T-helper 1 cell treated with Interleukin-12 subunit alpha and Interleukin-12 subunit beta and Interleukin-4 antibody, amounts not matched to agents 30 μg/mL and 1 μg/mL, for 36 hours (primary cell): ENCODE results near the gene TAS2R40.
"Not testable (repeated sequence)": the region's sequence is repeated elsewhere in the genome, so short reads cannot be mapped to it uniquely, and the experiment has no call there.

Source experiments
- H3K27ac Mint-ChIP-seq: one replicate; pipeline ENCODE4 v1.8.0; 2021; ENCODE audit warnings: mild to moderate bottlenecking, mixed read lengths
- H3K27me3 Mint-ChIP-seq: one replicate; pipeline ENCODE4 v1.8.0; 2021; ENCODE audit warnings: low read depth, mixed read lengths
- H3K36me3 Mint-ChIP-seq: one replicate; pipeline ENCODE4 v1.8.0; 2021; ENCODE audit warnings: low read depth, mixed read lengths
- H3K4me1 Mint-ChIP-seq: one replicate; pipeline ENCODE4 v1.8.0; 2021; ENCODE audit warnings: low read depth, mixed read lengths
- H3K4me3 Mint-ChIP-seq: one replicate; pipeline ENCODE4 v1.8.0; 2021; ENCODE audit warnings: mild to moderate bottlenecking, moderate library complexity, mixed read lengths
- H3K9me3 Mint-ChIP-seq: one replicate; pipeline ENCODE4 v1.8.0; 2021; ENCODE audit warnings: mixed read lengths

TAS2R40 gene

DNA sequence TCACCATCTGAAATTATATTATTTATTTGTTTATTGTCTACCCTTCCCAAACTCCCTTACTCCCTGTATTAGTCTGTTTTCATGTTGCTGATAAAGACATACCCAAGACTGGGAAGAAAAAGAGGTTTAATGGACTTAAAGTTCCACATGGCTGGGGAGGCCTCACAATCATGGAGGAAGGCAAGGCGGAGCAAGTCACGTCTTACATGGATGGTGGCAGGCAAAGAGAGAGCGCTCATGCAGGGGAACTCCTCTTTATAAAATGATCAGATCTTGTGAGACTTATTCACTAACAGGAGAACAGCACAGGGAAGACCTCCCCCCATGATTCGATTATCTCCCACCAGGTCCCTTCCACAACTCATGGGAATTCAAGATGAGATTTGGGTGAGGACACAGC lies 8.4 kb upstream of the TAS2R40 start:
- not testable (repeated sequence) for H3K27ac Mint-ChIP-seq, H3K9me3 Mint-ChIP-seq, H3K4me3 Mint-ChIP-seq, H3K4me1 Mint-ChIP-seq, H3K36me3 Mint-ChIP-seq
- peaks cover 13% of the 10 kb centered on the region for H3K27me3 Mint-ChIP-seq

DNA sequence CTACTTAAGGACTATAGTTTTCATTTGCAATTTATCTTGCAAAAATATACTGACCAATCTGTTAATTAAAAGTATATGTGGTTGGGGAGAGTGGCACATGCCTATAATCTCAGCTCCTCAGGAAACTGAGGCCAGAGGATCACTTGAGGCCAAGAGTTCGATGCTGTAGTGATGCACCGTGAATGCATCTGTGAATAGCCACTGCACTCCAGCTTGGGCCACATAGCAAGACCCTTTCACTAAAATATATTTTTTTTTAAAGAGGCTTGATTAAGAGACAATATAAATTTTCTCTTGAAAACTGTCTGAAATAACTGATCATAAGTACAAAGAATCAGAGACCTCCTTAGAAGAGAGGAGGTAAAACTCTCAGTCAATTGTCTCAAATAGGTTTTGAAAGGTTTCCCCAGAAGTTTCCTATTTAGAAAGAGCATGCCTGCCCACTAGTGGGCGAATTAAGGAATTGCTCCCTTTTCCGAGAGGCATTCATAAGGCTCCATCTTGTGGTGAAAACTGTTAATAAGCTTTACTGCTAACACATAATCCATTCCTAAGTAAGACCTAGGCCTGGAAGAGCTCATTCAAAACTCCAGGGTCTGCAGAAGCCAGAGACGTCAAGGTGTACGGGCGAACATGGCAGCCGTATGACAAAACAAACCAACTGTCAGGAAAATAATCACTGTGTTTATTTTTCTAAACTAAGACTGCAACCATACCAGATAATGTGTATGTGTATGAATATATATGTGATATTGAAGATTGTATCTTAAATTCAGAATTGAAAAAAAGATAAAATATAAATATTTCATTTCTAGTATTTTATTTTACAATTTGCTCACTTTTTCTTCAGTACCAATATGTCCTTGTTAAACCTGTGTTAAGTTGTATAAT lies 6.8 kb upstream of the TAS2R40 start:
- Mint-ChIP-seq H3K27ac (no peak overlapping the region), H3K36me3 (no peaks in the 10 kb centered on the region), H3K27me3 (peaks cover 22% of the 10 kb centered on the region), H3K9me3 (no peaks in the 10 kb centered on the region), H3K4me3 (no peak overlapping the region), H3K4me1 (no peaks in the 10 kb centered on the region)

DNA sequence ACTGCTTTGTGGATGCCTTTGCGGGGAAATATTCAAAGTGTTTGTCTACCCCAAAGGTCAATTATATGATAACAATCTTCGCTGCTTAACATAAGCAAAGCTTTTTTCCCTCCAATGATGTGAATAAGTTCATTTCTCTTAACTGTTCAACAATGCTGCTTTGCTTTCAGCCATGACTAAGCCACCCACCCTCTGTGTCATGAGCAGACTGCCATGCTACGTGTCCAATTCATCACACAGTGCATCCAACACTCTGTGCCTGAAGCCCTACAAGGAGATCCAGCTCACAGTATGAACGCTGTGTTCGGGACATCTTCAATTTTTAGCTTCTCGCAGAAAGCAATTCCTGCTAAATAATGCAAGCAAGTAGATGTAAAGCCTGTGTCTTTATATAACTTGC lies 5.7 kb upstream of the TAS2R40 start:
- no peak overlapping the region for H3K4me3 Mint-ChIP-seq
- peaks cover 22% of the 10 kb centered on the region for H3K27me3 Mint-ChIP-seq
- no peaks in the 10 kb centered on the region for H3K36me3 Mint-ChIP-seq
- H3K9me3 Mint-ChIP-seq: no peaks in the 10 kb centered on the region
- H3K27ac Mint-ChIP-seq: no peak overlapping the region
- no peaks in the 10 kb centered on the region for H3K4me1 Mint-ChIP-seq

DNA sequence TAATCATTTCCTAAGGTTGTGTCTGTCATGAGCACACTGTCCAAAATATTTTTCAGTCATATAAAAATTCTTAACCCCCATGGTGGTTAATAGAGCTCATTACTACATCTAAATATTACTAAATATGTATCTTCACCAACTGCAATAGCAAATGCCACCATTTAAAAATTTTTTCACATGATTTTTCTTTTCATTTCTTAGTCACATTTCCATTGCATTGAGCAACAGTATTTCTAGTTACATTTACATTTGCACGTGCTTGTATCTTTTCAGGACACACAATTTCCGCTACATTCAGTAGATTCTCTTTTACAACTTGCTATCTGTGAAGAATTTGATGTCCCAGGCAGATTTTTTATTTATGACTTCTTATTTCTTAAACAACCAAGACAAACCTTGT lies 5.2 kb upstream of the TAS2R40 start:
- H3K4me1 Mint-ChIP-seq: no peaks in the 10 kb centered on the region
- peaks cover 28% of the 10 kb centered on the region for H3K27me3 Mint-ChIP-seq
- H3K36me3 Mint-ChIP-seq: no peaks in the 10 kb centered on the region
- H3K4me3 Mint-ChIP-seq: no peak overlapping the region
- H3K27ac Mint-ChIP-seq: no peak overlapping the region
- H3K9me3 Mint-ChIP-seq: no peaks in the 10 kb centered on the region

DNA sequence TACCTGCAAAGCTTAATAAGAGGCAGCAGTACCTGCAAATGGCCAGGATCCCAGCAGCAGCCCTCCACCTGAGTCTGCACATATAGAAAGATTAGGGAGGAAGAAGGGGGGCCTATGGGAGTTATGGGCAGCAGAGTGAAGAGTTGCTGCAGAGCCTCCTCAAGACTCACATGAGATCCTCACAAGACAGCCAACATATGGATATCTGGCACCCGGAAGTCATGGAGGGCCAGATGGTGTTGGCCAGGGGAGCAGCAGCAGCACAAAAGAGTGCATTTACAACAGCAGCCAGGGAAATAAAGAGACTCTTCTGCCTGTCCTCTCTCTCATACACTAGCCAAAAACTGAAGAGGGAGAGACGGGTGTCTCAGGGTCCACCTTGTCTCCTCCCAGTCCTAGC lies 4.0 kb upstream of the TAS2R40 start:
- Mint-ChIP-seq H3K27ac (no peak overlapping the region), H3K9me3 (no peaks in the 10 kb centered on the region), H3K36me3 (no peaks in the 10 kb centered on the region), H3K4me3 (no peak overlapping the region), H3K27me3 (peaks cover 38% of the 10 kb centered on the region), H3K4me1 (no peaks in the 10 kb centered on the region)

DNA sequence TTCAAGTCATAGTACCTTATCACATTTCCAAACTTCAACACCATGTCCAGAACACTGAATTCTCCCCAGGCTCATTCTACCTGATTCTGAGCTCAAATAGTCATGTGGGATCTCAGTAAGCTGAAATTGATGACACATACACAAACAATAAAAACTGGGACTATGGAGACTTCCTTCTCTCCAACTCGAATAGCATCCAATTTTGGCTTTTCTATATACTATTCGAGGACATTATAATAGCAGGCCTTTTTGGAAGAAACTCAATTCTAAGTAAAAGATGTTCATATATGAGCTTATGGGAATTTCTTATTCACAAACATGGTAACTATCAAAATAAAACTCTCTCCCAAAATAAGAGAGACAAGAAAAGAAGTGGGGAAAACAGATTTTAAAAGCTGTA lies 551 bp upstream of the TAS2R40 start:
- Mint-ChIP-seq H3K27me3 (peaks cover 54% of the 10 kb centered on the region), H3K36me3 (no peaks in the 10 kb centered on the region), H3K4me3 (no peak overlapping the region), H3K4me1 (no peaks in the 10 kb centered on the region), H3K9me3 (no peaks in the 10 kb centered on the region), H3K27ac (no peak overlapping the region)

DNA sequence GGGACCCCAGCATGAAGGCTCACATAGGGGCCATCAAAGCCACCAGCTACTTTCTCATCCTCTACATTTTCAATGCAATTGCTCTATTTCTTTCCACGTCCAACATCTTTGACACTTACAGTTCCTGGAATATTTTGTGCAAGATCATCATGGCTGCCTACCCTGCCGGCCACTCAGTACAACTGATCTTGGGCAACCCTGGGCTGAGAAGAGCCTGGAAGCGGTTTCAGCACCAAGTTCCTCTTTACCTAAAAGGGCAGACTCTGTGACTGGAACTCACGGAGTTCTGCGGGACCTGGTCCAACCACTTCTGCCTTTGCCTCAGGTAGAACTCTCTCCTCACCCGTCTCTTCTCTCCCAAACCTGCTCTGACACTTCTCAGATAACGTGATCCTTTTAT lies 945 bp downstream of the TAS2R40 start:
- H3K27ac Mint-ChIP-seq: no peak overlapping the region
- H3K27me3 Mint-ChIP-seq: peaks cover 53% of the 10 kb centered on the region
- H3K36me3 Mint-ChIP-seq: no peaks in the 10 kb centered on the region
- H3K4me1 Mint-ChIP-seq: no peaks in the 10 kb centered on the region
- H3K4me3 Mint-ChIP-seq: no peak overlapping the region
- H3K9me3 Mint-ChIP-seq: no peaks in the 10 kb centered on the region

DNA sequence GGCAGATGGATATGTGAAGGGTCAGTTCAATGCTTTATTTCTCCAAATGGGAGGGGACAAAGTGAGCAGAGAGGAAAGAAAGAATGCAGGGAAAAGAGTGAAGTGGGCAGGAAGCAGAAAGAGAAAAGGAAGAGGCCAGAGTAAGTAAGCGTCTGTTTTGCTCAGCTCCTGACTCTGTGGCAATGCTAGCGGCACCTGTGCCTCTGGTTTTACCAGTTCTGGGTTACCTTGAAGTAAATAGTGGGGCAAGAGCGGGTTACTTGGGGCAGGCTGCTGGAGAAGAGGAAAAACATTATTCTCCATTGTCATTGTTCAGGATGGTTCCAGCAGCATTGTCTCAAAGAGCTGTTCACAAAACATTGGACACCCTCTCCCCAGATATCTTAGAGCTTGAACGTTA lies 1.9 kb downstream of the TAS2R40 start:
- no peaks in the 10 kb centered on the region for H3K4me1 Mint-ChIP-seq
- no peaks in the 10 kb centered on the region for H3K36me3 Mint-ChIP-seq
- H3K27ac Mint-ChIP-seq: no peak overlapping the region
- H3K27me3 Mint-ChIP-seq: peaks cover 45% of the 10 kb centered on the region
- H3K4me3 Mint-ChIP-seq: no peak overlapping the region
- no peaks in the 10 kb centered on the region for H3K9me3 Mint-ChIP-seq

DNA sequence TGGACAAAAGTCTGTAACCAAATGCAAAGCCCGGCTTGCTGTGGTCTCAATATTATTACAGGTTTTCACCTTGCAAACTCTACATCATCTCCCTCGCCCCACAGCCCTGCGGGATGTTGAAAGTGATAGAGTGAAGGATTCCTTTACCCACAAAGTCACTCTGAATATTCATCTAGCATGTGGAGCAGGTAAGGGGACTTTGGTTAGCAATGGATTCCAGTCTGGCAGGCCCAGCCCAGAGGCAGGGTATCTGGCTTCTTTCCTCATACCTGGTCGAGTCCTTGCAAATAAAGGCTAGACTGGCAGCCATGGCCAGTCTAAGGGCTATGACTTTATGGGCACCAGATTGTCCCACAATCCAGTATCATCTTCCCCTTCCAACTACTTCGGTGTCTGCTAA lies 3.2 kb downstream of the TAS2R40 start:
- no peaks in the 10 kb centered on the region for H3K36me3 Mint-ChIP-seq
- H3K9me3 Mint-ChIP-seq: no peaks in the 10 kb centered on the region
- no peak overlapping the region for H3K4me3 Mint-ChIP-seq
- peaks cover 40% of the 10 kb centered on the region for H3K27me3 Mint-ChIP-seq
- no peaks in the 10 kb centered on the region for H3K4me1 Mint-ChIP-seq
- no peak overlapping the region for H3K27ac Mint-ChIP-seq

DNA sequence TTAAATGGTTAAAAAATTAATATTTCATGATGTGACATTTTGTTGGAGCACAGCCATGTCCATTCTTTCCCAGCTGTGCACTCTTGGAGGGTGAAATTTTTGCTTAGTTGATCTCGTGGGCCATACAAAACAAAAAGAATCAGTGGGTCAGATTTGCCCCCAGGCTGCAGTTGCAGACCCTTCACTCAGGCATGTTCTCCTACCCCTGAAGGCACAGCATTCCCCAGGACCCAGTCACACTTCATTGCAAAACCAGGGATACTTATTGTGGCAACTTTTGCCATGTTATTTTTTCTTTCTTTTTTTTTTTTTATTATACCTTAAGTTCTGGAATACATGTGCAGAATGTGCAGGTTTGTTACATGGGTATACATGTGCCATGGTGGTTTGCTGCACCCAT lies 6.0 kb downstream of the TAS2R40 start:
- H3K36me3 Mint-ChIP-seq: no peaks in the 10 kb centered on the region
- H3K9me3 Mint-ChIP-seq: no peaks in the 10 kb centered on the region
- no peak overlapping the region for H3K4me3 Mint-ChIP-seq
- H3K27me3 Mint-ChIP-seq: peaks cover 32% of the 10 kb centered on the region
- no peak overlapping the region for H3K27ac Mint-ChIP-seq
- no peaks in the 10 kb centered on the region for H3K4me1 Mint-ChIP-seq

DNA sequence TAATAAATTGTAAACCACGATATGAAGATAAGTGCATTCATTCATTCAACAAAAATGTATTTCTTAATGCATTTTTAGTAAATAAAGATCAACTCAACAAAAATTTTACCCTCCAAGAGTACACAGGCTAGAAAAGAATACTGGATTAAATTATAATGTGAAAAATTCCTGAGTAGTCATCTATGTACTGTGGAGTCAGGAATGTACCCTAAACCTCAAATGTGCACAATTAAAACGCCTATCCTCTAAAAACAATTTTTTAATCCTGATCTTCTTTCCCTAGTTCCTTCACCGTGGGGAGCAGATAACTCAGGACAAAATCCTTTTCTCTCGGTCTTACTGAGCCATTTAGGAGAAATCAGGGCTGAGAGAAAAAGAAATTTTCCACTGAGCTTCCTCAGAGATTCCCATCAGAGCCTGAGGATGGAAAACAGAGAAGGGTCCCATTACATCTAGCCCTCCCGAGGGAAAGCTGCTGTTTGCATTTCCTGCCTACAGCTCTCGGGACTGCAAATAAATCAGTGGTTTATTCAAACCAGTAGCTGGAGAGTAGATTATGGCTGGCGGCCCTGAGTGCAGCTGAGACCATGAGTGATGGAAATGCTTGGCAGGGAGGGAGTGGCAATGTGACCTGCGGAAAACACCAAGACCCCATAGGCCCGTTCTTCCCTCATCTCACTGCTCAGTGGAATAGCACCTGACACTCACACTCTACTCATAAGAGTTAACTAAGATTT lies 7.4 kb downstream of the TAS2R40 start:
- Mint-ChIP-seq H3K27ac (no peak overlapping the region), H3K9me3 (no peaks in the 10 kb centered on the region), H3K36me3 (no peaks in the 10 kb centered on the region), H3K27me3 (peaks cover 34% of the 10 kb centered on the region), H3K4me3 (no peak overlapping the region), H3K4me1 (no peaks in the 10 kb centered on the region)

DNA sequence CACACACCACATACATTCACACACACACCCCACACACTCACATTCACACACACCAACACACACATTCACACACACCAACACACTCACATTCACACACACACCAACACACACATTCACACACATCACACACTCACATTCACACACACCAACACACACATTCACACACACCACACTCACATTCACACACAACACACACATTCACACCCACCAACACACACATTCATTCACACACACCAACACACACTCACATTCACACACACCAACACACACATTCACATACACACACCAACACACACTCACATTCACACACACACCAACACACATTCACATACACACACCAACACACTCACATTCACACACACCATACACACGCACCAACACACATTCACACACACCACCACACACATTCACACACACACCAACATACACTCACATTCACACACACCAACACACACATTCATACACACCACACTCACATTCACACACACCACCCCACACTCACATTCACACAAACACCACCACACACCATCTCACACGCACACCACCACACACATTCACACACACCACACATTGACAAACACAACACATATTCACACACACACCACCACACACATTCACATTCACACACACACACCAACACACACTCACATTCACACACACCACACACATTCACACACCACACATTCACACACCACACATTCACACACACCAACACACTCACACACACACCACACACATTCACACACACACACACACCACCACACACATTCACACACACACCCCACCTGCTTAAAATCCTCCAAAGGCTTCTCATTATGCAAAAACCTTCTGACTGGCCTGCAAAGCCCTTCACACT lies 9.0 kb downstream of the TAS2R40 start:
- H3K27ac Mint-ChIP-seq: no peak overlapping the region
- peaks cover 38% of the 10 kb centered on the region for H3K27me3 Mint-ChIP-seq
- no peaks in the 10 kb centered on the region for H3K4me1 Mint-ChIP-seq
- no peak overlapping the region for H3K4me3 Mint-ChIP-seq
- peaks cover 7% of the 10 kb centered on the region for H3K9me3 Mint-ChIP-seq
- H3K36me3 Mint-ChIP-seq: peaks cover 4% of the 10 kb centered on the region

DNA sequence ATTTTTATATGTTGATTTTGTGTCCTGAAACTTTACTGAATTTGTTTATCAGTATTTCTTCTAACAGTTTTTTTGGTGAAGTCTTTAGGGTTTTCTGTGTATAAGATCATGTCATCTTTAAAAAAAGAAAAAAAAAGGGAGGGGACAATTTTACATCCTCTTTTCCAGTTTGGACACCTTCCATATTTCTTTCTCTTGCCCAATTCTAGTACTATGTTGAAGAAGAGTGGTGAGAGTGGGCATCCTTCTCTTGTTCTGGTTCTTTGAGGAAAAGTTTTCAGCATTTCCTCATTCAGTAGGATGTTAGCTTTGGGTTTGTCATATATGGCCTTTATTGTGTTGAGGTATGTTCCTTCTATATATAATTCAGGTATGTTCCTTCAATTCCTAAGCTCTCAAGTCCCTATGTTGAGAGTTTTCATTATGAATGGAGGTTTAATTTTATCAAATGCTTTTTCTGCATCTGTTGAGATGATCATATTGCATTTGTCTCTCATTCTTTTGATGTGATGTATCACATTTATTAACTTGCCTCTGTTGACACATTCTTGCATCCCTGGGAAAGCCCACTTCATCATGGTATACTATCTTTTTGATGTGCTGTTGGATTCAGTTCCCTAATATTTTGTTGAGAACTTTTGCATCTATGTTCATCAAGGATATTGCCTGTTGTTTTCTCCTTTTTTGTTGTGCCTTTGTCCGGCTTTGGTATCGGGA lies 12.1 kb downstream of the TAS2R40 start:
- peaks cover 13% of the 10 kb centered on the region for H3K36me3 Mint-ChIP-seq
- H3K4me1 Mint-ChIP-seq: peaks cover 1% of the 10 kb centered on the region
- peaks cover 27% of the 10 kb centered on the region for H3K9me3 Mint-ChIP-seq
- no peak overlapping the region for H3K4me3 Mint-ChIP-seq
- H3K27ac Mint-ChIP-seq: no peak overlapping the region
- peaks cover 46% of the 10 kb centered on the region for H3K27me3 Mint-ChIP-seq

DNA sequence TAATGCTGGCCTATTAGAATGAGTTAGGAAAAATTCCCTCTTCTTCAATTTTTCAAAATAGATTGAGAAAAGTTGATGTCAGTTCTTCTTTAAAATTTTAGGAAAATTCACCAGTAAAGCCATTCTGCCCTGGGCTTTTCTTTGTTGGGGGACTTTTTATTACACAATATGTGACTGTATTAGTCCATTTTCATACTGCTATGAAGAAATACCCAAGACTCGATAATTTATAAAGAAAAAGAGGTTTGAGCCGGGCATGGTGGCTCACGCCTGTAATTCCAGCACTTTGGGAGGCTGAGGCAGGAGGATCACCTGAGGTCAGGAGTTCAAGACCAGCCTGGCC lies 12.7 kb downstream of the TAS2R40 start:
- Mint-ChIP-seq H3K27me3 (peaks cover 46% of the 10 kb centered on the region), H3K4me3 (no peak overlapping the region), H3K36me3 (peaks cover 13% of the 10 kb centered on the region), H3K9me3 (peaks cover 28% of the 10 kb centered on the region), H3K4me1 (peaks cover 2% of the 10 kb centered on the region), H3K27ac (no peak overlapping the region)
